ENCODE results near the gene NIPAL4. TPM values are rescaled to one million over a fixed set of nuclear protein-coding genes. Genes with fewer than 3 reads are reported as not detected.
A peak's percentile ranks its signal among the peaks of the same experiment; 100 is the strongest.

Gene NIPAL4
- total RNA-seq, 2 experiments from 2014 or later = not detected

- peaks cover 21% of the 10 kb centered on the region for H3K4me1 ChIP-seq (ENCODE audit: insufficient read depth, low read length, poor library complexity, severe bottlenecking)
- ChIA-PET CTCF (ENCODE audit: unreplicated experiment) (interaction anchor here (1.0 kb wide), 1 partner anchor 10 kb away, joined by 3 read pairs; no protein-coding TSS in a partner anchor), POLR2A (interaction anchor here (0.6 to 2.4 kb wide), 2 partner anchors 44 to 111 kb away, joined by 5 to 7 read pairs; no protein-coding TSS in a partner anchor)
- no peaks in the 10 kb centered on the region for H3K79me2 ChIP-seq (ENCODE audit: insufficient read depth, low read depth, low read length)
- no peak overlapping the region for H3K4me2 ChIP-seq (ENCODE audit: low read length)
- no peaks in the 10 kb centered on the region for H3K9me3 ChIP-seq (ENCODE audit: low read length)
- peaks cover 8% of the 10 kb centered on the region for H3K36me3 ChIP-seq (ENCODE audit: insufficient read depth, low read length)
- H3K4me3 ChIP-seq (ENCODE audit: low read depth, low read length, poor library complexity, severe bottlenecking) = no peak overlapping the region
- TF ChIP-seq CTCF (conservative IDR thresholded peaks at IDR 0.05; ENCODE audit: low read length) (peak; percentile 91), EZH2phosphoT487 (IDR thresholded peaks at IDR 0.05; ENCODE audit: borderline replicate concordance, low read depth, low read length) (no peak)
- peak; percentile 79 for DNase-seq (ENCODE audit: low spot score)
- H3K9me2 ChIP-seq (ENCODE audit: insufficient read depth, low read length) = no peaks in the 10 kb centered on the region
- BruUV-seq (replicated peaks) = no TSS peak
- H2AFZ ChIP-seq (ENCODE audit: low read length) = no peak overlapping the region
- H4K20me1 ChIP-seq (ENCODE audit: insufficient read depth, low read length) = no peaks in the 10 kb centered on the region
- no peak overlapping the region for H3K27ac ChIP-seq (ENCODE audit: low read depth, low read length, poor library complexity, severe bottlenecking)
- intact Hi-C loops (cut with micrococcal nuclease; ENCODE audit: unreplicated experiment) = loop anchor here (2.0 kb wide), 1 partner anchor 242 kb away; no protein-coding TSS in a partner anchor
Observed at GRCh38 chr5:157476702-157477408, 16.8 kb downstream of the NIPAL4 start.

GRCh38 chr5:157477814-157478494, 17.9 kb downstream of the NIPAL4 start:
- Histone ChIP-seq H4K20me1 (ENCODE audit: insufficient read depth, low read length) (no peaks in the 10 kb centered on the region), H3K9me2 (ENCODE audit: insufficient read depth, low read length) (no peaks in the 10 kb centered on the region), H3K27ac (ENCODE audit: low read depth, low read length, poor library complexity, severe bottlenecking) (no peak overlapping the region), H3K4me1 (ENCODE audit: insufficient read depth, low read length, poor library complexity, severe bottlenecking) (peaks cover 24% of the 10 kb centered on the region), H3K36me3 (ENCODE audit: insufficient read depth, low read length) (peaks cover 14% of the 10 kb centered on the region), H3K4me2 (ENCODE audit: low read length) (no peak overlapping the region), H3K9me3 (ENCODE audit: low read length) (no peaks in the 10 kb centered on the region), H2AFZ (ENCODE audit: low read length) (no peak overlapping the region), H3K79me2 (ENCODE audit: insufficient read depth, low read depth, low read length) (no peaks in the 10 kb centered on the region), H3K4me3 (ENCODE audit: low read depth, low read length, poor library complexity, severe bottlenecking) (no peak overlapping the region)
- no peak for DNase-seq (ENCODE audit: low spot score)
- intact Hi-C loops (cut with micrococcal nuclease; ENCODE audit: unreplicated experiment) = loop anchor here (2.0 kb wide), 1 partner anchor 241 kb away; no protein-coding TSS in a partner anchor
- TF ChIP-seq CTCF (conservative IDR thresholded peaks at IDR 0.05; ENCODE audit: low read length) (no peak), EZH2phosphoT487 (IDR thresholded peaks at IDR 0.05; ENCODE audit: borderline replicate concordance, low read depth, low read length) (no peak)
- CTCF ChIA-PET (ENCODE audit: unreplicated experiment) = interaction anchor here (1.0 kb wide), 1 partner anchor 9 kb away, joined by 3 read pairs; no protein-coding TSS in a partner anchor
- TSS peak; percentile 64 for BruUV-seq (replicated peaks)
- POLR2A ChIA-PET = interaction anchor here (1.0 to 2.4 kb wide), 2 partner anchors 45 to 119 kb away, joined by 3 to 7 read pairs; no protein-coding TSS in a partner anchor

Measured in OCI-LY7 (cell line).